ENCODE results near the gene IGFN1. TPM values are rescaled to one million over a fixed set of nuclear protein-coding genes. Genes with fewer than 3 reads are reported as not detected.

IGFN1 gene
- total and polyA plus RNA-seq, 4 donors: 0.03 to 0.14 (median 0.08) TPM; not detected in 1

- DNase-seq (ENCODE audit: low spot score): no peak
- 80% methylated on average over 2 of the region's 2 CpGs for WGBS
- Histone ChIP-seq H3K36me3 (ENCODE audit: control insufficient read depth in 4 of 4, insufficient read depth in 3 of 4, low read depth in 1 of 4, low read length in 3 of 4) (no peaks in the 10 kb centered on the region), H3K9ac (ENCODE audit: low read depth in 1 of 2, low read length in 2 of 2) (no peak overlapping the region), H3K27ac (ENCODE audit: low read depth in 1 of 2, low read length in 2 of 2) (no peak overlapping the region), H3K4me3 (ENCODE audit: low read depth in 1 of 3, low read length in 3 of 3) (no peak overlapping the region), H3K9me3 (ENCODE audit: control insufficient read depth in 4 of 4, low read length in 3 of 4) (no peaks in the 10 kb centered on the region), H3K4me1 (ENCODE audit: control insufficient read depth in 4 of 4, insufficient read depth in 4 of 4, low read length in 3 of 4) (peaks cover 4 to 12% (median 7%) of the 10 kb centered on the region in 4 donors), H3K27me3 (ENCODE audit: control insufficient read depth in 4 of 4, insufficient read depth in 4 of 4, low read length in 3 of 4) (no peaks in the 10 kb centered on the region)
- TF ChIP-seq TAF1 (conservative IDR thresholded peaks at IDR 0.05) (no peak), RAD21 (IDR thresholded peaks at IDR 0.05) (no peak), RXRA (IDR thresholded peaks at IDR 0.05) (no peak), HNF4A (conservative IDR thresholded peaks at IDR 0.05) (no peak), ZBTB33 (IDR thresholded peaks at IDR 0.05) (no peak), SP1 (IDR thresholded peaks at IDR 0.05) (no peak), ATF3 (IDR thresholded peaks at IDR 0.05) (no peak), FOXA1 (IDR thresholded peaks at IDR 0.05) (no peak), CTCF (IDR thresholded peaks at IDR 0.05; ENCODE audit: low read depth, low read length, missing input control) (no peak), NR2F2 (IDR thresholded peaks at IDR 0.05) (no peak)
These were observed 13.7 kb upstream of the IGFN1 start for GRCh38 chr1:201176940-201177339.

- no peaks in the 10 kb centered on the region for H3K36me3 ChIP-seq (ENCODE audit: control insufficient read depth in 4 of 4, insufficient read depth in 3 of 4, low read depth in 1 of 4, low read length in 3 of 4)
- DNase-seq (ENCODE audit: low spot score): no peak
- H3K9ac ChIP-seq (ENCODE audit: low read depth in 1 of 2, low read length in 2 of 2): no peak overlapping the region
- no peaks in the 10 kb centered on the region for H3K27me3 ChIP-seq (ENCODE audit: control insufficient read depth in 4 of 4, insufficient read depth in 4 of 4, low read length in 3 of 4)
- 63% methylated on average over 3 of the region's 3 CpGs for WGBS
- no peak overlapping the region for H3K27ac ChIP-seq (ENCODE audit: low read depth in 1 of 2, low read length in 2 of 2)
- no peaks in the 10 kb centered on the region for H3K9me3 ChIP-seq (ENCODE audit: control insufficient read depth in 4 of 4, low read length in 3 of 4)
- no peak overlapping the region for H3K4me3 ChIP-seq (ENCODE audit: low read depth in 1 of 3, low read length in 3 of 3)
- TF ChIP-seq SP1 (IDR thresholded peaks at IDR 0.05): no peak
- TF ChIP-seq ZBTB33 (IDR thresholded peaks at IDR 0.05): no peak
- no peak for TF ChIP-seq TAF1 (conservative IDR thresholded peaks at IDR 0.05)
- no peak for TF ChIP-seq EGR1 (IDR thresholded peaks at IDR 0.05; ENCODE audit: low read depth in 2 of 2)
- TF ChIP-seq REST (IDR thresholded peaks at IDR 0.05): no peak
- no peak for TF ChIP-seq ATF3 (IDR thresholded peaks at IDR 0.05)
- no peak for TF ChIP-seq RAD21 (IDR thresholded peaks at IDR 0.05)
- no peak for TF ChIP-seq FOXA2 (IDR thresholded peaks at IDR 0.05)
- TF ChIP-seq CTCF (IDR thresholded peaks at IDR 0.05; ENCODE audit: low read depth, low read length, missing input control): no peak
- no peak for TF ChIP-seq FOXA1 (IDR thresholded peaks at IDR 0.05)
- TF ChIP-seq RXRA (IDR thresholded peaks at IDR 0.05): no peak
- no peak for TF ChIP-seq HNF4G (IDR thresholded peaks at IDR 0.05)
- no peak for TF ChIP-seq MAX (IDR thresholded peaks at IDR 0.05)
- TF ChIP-seq NR2F2 (IDR thresholded peaks at IDR 0.05): no peak
- peaks cover 4 to 8% (median 7%) of the 10 kb centered on the region in 4 donors for H3K4me1 ChIP-seq (ENCODE audit: control insufficient read depth in 4 of 4, insufficient read depth in 4 of 4, low read length in 3 of 4)
These were observed 11.9 kb upstream of the IGFN1 start for GRCh38 chr1:201178718-201179117.
